GM12872 (cell line): ENCODE measurements around the gene XPO4.

Experiments
- CTCF ChIP-seq: IDR thresholded peaks from 3 replicates; pipeline ENCODE4 v1.5.1; 2011; ENCODE audit warnings: low read depth, mild to moderate bottlenecking, low read length, moderate library complexity; ENCODE audit not compliant: insufficient read depth

XPO4 gene

GRCh38 chr13:20803180-20803965, 99.2 kb downstream of the XPO4 start:
- TF ChIP-seq CTCF = no peak

GRCh38 chr13:20801707-20802106, 100.8 kb downstream of the XPO4 start:
- no peak for TF ChIP-seq CTCF

- no peak for TF ChIP-seq CTCF
These were observed 102.7 kb downstream of the XPO4 start for GRCh38 chr13:20799726-20800416.

- no peak for TF ChIP-seq CTCF
These were observed 104.5 kb downstream of the XPO4 start for GRCh38 chr13:20798027-20798426.

GRCh38 chr13:20796791-20797508, 105.6 kb downstream of the XPO4 start:
- no peak for TF ChIP-seq CTCF

- no peak for TF ChIP-seq CTCF
These were observed 112.9 kb downstream of the XPO4 start for GRCh38 chr13:20789665-20790064.

GRCh38 chr13:20788312-20788711, 114.2 kb downstream of the XPO4 start:
- no peak for TF ChIP-seq CTCF
